GM18907 (cell line): ENCODE measurements around the gene TDRD3.

Experiments used
- ATAC-seq: cut with Tn5 transposase; IDR thresholded peaks from one replicate; pipeline ENCODE4 v1.9.1; 2021; ENCODE audit warnings: mild to moderate bottlenecking, moderate library complexity; ENCODE audit not compliant: unreplicated experiment

Gene TDRD3

GRCh38 chr13:60448907-60449510, 52.0 kb downstream of the TDRD3 start:
- peak; percentile 83 for ATAC-seq

GRCh38 chr13:60453490-60453889, 56.5 kb downstream of the TDRD3 start:
- no peak for ATAC-seq

- no peak for ATAC-seq
Measured at GRCh38 chr13:60454425-60454824, 57.4 kb downstream of the TDRD3 start.

DNA sequence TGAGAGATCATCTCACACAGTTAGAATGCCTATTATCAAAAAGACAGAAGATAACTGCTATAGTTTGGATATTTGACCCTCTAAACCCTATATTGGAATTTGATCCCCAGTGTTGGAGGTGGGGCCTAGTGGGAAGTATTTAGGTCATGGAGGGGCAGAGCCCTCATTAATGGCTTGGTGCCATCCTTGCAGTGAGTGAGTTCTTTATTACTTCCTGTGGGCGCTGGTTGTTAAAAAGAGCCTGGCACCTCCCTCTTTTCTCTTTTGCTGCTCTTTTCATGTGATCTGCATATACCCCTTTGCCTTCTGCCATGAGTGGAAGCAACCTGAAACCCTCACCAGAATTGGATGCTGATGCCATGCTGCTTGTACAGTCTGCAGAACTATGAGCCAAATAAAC, 66.8 kb downstream of the TDRD3 start:
- ATAC-seq = no peak

DNA sequence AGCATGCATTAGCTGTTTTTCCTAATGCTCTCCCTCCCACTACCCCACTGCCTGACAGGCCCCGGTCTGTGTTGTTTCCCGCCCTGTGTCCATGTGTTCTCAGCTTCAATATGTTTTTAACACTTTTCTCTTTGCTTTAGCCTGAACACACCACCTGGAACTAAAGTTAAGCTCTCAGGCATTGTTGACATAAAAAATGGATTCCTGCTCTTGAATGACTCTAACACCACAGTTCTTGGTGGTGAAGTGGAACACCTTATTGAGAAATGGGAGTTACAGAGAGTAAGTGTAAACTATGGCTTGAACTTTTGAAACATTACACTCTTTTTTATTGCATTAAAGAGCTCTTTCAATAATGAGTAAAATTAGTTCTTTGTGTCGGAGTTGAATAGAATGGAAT, 70.1 kb downstream of the TDRD3 start:
- ATAC-seq = no peak

- no peak for ATAC-seq
Measured at GRCh38 chr13:60479273-60479672, 82.3 kb downstream of the TDRD3 start.

GRCh38 chr13:60482012-60482411, 85.0 kb downstream of the TDRD3 start:
- no peak for ATAC-seq

DNA sequence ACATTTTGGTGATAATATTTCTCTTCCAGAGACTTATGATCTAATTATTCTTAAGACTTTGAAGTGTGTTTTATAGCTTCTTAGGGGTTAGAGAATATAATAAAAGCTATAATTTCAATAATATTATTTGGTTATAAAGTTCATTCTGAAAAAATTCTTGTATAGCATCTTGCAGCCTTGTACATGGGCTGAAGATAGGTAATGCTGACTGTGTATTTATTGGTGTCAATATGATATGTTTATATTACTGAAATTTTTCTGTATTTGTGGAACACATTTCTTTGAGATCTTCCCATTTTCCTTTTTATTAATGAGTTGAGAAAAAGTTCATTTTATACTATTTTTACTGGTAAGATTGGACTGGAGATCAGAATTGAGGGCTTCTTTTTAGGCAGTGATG, 87.8 kb downstream of the TDRD3 start:
- no peak for ATAC-seq

DNA sequence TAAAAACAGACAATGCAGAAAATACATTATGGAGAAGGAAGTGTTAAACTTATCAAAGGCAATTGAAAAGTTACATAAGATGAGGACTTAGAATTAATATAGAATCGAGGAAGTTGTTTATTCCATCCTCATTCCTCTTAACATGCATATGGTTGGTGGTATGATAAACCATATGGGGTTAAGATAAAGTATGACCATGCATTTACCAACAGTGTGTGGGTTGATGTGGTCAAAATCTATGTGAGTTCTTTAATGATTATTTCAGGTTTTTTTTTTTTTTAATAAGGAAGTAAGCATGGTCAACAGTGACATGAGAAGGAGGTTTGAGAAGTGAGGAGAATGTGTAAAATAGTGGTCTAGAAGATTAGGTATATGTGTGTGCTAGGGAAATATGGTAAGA, 94.5 kb downstream of the TDRD3 start:
- no peak for ATAC-seq

- ATAC-seq = no peak
Measured at GRCh38 chr13:60492187-60492586, 95.2 kb downstream of the TDRD3 start.

GRCh38 chr13:60494296-60494695, 97.3 kb downstream of the TDRD3 start:
- peak; percentile 60 for ATAC-seq

- ATAC-seq = no peak
Measured at GRCh38 chr13:60501236-60501635, 104.2 kb downstream of the TDRD3 start.

DNA sequence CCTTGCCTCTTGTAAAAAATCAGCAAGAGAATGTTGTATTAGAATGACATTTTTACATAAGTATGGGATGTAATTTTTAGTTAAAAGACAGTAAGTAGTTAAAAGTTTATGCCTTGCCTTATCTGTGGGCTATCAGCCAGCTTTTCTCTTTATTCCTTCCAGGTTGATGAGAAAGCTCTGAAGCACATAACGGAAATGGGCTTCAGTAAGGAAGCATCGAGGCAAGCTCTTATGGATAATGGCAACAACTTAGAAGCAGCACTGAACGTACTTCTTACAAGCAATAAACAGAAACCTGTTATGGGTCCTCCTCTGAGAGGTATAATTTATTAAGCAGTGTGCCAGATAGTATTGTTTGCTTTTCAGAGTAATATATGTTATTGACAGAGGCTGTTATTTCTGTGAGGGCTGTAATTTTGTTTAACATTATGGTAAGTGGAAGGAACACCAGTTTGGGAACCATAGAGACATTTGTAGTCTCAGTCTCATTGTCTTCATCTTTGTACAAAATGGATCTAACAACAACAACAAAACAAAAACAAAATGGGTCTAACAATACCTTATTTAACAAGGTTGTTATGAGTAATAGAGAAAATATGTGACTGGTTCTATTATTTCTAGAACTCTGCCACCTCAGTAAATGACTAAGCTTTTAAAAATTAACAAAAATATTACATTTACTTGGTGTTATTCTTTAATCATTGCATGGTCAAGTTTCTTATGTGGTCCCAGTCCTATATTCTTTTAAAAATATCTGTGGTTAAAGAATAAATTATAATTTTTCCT, 112.8 kb downstream of the TDRD3 start:
- peak; percentile 46 for ATAC-seq

- no peak for ATAC-seq
Measured at GRCh38 chr13:60511637-60512036, 114.6 kb downstream of the TDRD3 start.

DNA sequence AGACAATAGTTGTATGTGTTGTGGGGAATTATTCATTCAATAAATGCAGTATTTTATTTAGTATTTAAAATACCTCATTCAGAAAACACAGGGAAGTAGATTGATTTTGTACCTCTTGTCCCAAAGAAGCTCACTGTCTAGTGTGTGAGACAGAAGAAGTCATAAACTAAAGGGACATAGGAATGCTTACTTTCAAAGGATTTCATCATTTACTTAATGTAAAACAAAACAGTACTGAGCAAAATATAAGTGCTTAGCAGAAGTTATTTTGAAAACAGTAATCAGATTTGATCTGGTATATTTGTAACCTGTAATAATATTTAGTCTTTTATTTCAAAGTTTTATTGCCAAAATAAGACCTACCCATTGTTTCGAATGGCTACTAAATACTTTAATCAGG, 117.9 kb downstream of the TDRD3 start:
- no peak for ATAC-seq

GRCh38 chr13:60519496-60519895, 122.5 kb downstream of the TDRD3 start:
- no peak for ATAC-seq

DNA sequence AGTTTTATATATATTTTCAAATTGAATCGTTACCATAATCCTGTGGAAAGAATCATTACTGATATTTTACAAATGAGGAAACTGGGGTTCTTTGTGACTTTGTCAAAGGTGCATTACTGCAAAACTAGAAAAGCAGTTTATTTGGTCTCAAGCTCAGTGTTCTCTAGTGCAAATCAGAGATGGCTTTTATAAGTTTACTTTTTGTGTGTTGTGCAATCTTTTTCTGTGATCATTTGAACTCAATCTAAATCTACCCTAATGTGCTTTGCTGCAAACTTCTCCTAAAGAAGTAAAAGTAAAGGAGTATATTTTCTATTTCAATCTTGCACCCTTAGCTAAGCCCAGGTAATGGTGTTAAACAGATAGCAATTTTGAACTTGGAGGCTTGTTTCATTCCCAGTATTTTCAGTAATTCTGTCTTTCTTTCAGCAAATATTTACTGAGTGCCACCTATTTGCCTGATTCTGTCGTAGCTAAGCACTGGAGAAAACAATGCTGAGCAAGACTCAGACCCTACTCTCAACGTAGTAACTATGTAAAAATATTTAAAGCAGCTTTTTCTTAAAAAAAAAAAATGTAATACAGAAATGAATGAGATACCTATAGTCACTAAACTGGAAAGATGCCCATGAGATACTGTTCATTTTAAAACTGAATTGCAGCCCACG, 124.0 kb downstream of the TDRD3 start:
- ATAC-seq = no peak

GRCh38 chr13:60538566-60538965, 141.5 kb downstream of the TDRD3 start:
- no peak for ATAC-seq

DNA sequence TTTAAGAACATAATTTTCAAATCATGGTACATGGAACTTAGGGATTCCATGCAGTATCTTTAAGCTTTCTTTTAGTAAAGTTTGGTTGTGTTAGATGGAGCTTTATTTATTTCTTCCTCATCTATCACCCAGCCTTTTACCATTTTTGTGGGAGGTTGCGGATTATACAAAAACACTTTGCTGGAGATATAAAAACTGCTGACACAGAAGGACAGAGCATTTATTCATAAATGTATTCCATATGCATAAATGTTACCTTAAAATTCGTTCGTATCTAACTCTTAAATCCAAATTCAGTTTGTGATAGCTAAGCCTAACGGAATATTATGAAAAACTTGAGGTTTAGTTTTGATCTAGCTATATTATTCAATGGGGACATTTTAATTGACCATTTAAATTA, 143.3 kb downstream of the TDRD3 start:
- no peak for ATAC-seq

DNA sequence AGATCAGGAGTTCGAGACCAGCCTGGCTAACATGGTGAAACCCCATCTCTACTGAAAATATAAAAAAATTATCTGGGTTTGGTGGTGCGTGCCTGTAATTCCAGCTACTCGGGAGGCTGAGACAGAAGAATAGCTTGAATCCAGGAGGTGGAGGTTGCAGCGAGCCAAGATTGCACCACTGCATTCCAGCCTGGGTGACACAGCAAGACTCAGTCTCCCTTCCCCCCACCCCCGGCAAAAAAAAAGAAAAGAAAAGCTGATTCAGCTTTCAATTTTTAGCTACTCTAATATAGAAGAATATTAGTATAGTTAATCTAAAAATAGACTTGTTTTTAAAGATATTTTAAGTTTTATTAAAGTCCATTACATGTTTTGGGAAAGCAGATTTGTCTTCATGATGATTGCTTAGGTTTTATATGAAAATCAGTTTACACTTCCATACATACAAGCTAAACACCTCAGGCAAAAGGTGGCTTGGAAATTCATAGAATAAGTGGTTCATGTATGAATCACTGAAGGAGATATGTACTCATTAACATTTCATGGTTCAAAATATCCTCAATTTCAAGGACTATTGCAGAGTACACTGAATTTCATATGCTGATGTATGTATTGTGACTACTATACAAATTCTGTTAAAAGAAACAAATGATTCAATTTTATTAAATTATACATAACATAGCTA, 165.2 kb downstream of the TDRD3 start:
- ATAC-seq = no peak

- no peak for ATAC-seq
Measured at GRCh38 chr13:60571571-60571970, 174.6 kb downstream of the TDRD3 start.
